Fibroblast of lung (primary cell): ENCODE measurements around the gene TAPT1.

Experiments used
- EZH2 ChIP-seq: IDR thresholded peaks from 2 replicates; pipeline ENCODE4 v1.5.1; 2012; ENCODE audit warnings: low read length, control low read depth, mild to moderate bottlenecking; ENCODE audit errors: missing control alignments
- TF ChIP-seq, protein P1 (sequence below), 2 donors: IDR thresholded peaks in 1 of 2; conservative IDR thresholded peaks in 1 of 2; 1 replicate in 1 of 2; 2 replicates in 1 of 2; pipeline ENCODE4 v1.5.1; 2011 to 2012; ENCODE audit warnings: low read length in 2 of 2, control low read depth in 1 of 2, inconsistent platforms in 1 of 2, low read depth in 1 of 2, mild to moderate bottlenecking in 1 of 2

- TF ChIP-seq, protein P1, sequence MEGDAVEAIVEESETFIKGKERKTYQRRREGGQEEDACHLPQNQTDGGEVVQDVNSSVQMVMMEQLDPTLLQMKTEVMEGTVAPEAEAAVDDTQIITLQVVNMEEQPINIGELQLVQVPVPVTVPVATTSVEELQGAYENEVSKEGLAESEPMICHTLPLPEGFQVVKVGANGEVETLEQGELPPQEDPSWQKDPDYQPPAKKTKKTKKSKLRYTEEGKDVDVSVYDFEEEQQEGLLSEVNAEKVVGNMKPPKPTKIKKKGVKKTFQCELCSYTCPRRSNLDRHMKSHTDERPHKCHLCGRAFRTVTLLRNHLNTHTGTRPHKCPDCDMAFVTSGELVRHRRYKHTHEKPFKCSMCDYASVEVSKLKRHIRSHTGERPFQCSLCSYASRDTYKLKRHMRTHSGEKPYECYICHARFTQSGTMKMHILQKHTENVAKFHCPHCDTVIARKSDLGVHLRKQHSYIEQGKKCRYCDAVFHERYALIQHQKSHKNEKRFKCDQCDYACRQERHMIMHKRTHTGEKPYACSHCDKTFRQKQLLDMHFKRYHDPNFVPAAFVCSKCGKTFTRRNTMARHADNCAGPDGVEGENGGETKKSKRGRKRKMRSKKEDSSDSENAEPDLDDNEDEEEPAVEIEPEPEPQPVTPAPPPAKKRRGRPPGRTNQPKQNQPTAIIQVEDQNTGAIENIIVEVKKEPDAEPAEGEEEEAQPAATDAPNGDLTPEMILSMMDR (conservative IDR thresholded peaks at IDR 0.05 in 1 of 2, IDR thresholded peaks at IDR 0.05 in 1 of 2; ENCODE audit: low read depth in 1 of 2, low read length in 2 of 2), result no peak
- no peak for TF ChIP-seq EZH2
These were observed 29.5 kb upstream of the TAPT1 start for GRCh38 chr4:16255730-16256129.
